K562 (cell line): Measurements from ENCODE around the gene DMWD. TPM values are rescaled to one million over a fixed set of nuclear protein-coding genes. Genes with fewer than 3 reads are reported as not detected.
A peak's percentile ranks its signal among the peaks of the same experiment; 100 is the strongest.

Experiments used
- ATAC-seq: fragments of 200-7000 bp; cut with Tn5 transposase; 3 replicates; pipeline ENCODE4 v1.9.1; 2020; ENCODE audit warnings: moderate library complexity
- BruUV-seq: library from RNA; stranded (reverse); fragments of 400-500 nt; replicated peaks from 2 replicates; lab custom pipeline; 2021; lab: Mats Ljungman, UMichigan
- CTCF ChIA-PET: fragments of 300-600 bp; formaldehyde crosslinking; extraction: SDS; loops from one replicate; lab custom pipeline; 2021; ENCODE audit warnings: low intra/inter-chr PET ratio; lab: Yijun Ruan, JAX
- POLR2A ChIA-PET: fragments of 300-600, 350-650 bp; sonication (Branson Sonifier 250); formaldehyde crosslinking; extraction: SDS; loops from one replicate; lab custom pipeline; 2021; ENCODE audit warnings: antibody characterized with exemption, inconsistent platforms; lab: Yijun Ruan, JAX
- DNase-seq, 4 experiments: peaks; one replicate each; pipeline versions ENCODE4 v3.0.0 to v3.0.0-alpha.2; 2011 to 2018; ENCODE audit warnings: low spot score in 3 of 4, mixed read lengths in 3 of 4; ENCODE audit errors: extremely low read depth in 1 of 4
- FAIRE-seq: peaks from 2 replicates; lab custom pipeline; 2011; peaks lifted over from hg19 to GRCh38; lab: Jason Lieb, UNC
- H2AFZ ChIP-seq: 2 replicates; pipeline ENCODE4 v1.6.0; 2011; ENCODE audit warnings: low read depth, low read length, control low read depth, inconsistent platforms
- H3K27ac ChIP-seq: fragments of 200-600 bp; 3 replicates; pipeline ENCODE4 v1.8.0; 2011; ENCODE audit warnings: low read depth, mild to moderate bottlenecking, control low read depth, inconsistent platforms, low read length, moderate library complexity, mixed read lengths; ENCODE audit errors: extremely low read depth
- H3K27me3 ChIP-seq, 2 experiments: fragments of 300-600 bp in 1 of 2; 2 replicates in 1 of 2; 3 replicates in 1 of 2; pipeline versions ENCODE4 v1.6.0 to v1.8.0; 2011; ENCODE audit warnings: inconsistent platforms in 2 of 2, low read length in 2 of 2, mild to moderate bottlenecking in 1 of 2, mixed read lengths in 1 of 2, moderate library complexity in 1 of 2; ENCODE audit not compliant: control insufficient read depth in 2 of 2, insufficient read depth in 2 of 2
- H3K36me3 ChIP-seq: fragments of 300-600 bp; 3 replicates; pipeline ENCODE4 v1.8.0; 2011; ENCODE audit warnings: mild to moderate bottlenecking, low read length, inconsistent platforms; ENCODE audit not compliant: control insufficient read depth, insufficient read depth
- H3K4me1 ChIP-seq, 2 experiments: fragments of 200-600 bp in 1 of 2; replicated peaks in 1 of 2; 2 replicates in 1 of 2; 3 replicates in 1 of 2; pipeline versions ENCODE4 v1.5.1 to v1.8.0; 2011; ENCODE audit warnings: inconsistent platforms in 2 of 2, low read length in 2 of 2, mild to moderate bottlenecking in 1 of 2, mixed read lengths in 1 of 2, moderate library complexity in 1 of 2; ENCODE audit not compliant: control insufficient read depth in 2 of 2, insufficient read depth in 2 of 2
- H3K4me2 ChIP-seq: 2 replicates; pipeline ENCODE4 v1.6.1; 2011; ENCODE audit warnings: low read length, control low read depth, inconsistent platforms, mixed read lengths; ENCODE audit not compliant: insufficient read depth
- H3K4me3 ChIP-seq: fragments of 200-600 bp; sonication (generic), shearing (Covaris generic); 2 replicates; pipeline ENCODE4 v1.5.1; 2016; ENCODE audit warnings: control low read depth, inconsistent platforms
- H3K79me2 ChIP-seq: fragments of 200-600 bp; 3 replicates; pipeline ENCODE4 v1.8.0; 2011; ENCODE audit warnings: low read length, inconsistent platforms; ENCODE audit not compliant: control insufficient read depth, insufficient read depth
- H3K9ac ChIP-seq, 2 experiments: 2 replicates each; pipeline versions ENCODE4 v1.6.0 to v1.6.1; 2011; ENCODE audit warnings: low read depth in 2 of 2, low read length in 2 of 2, control low read depth in 1 of 2, inconsistent platforms in 1 of 2, mild to moderate bottlenecking in 1 of 2, mixed read lengths in 1 of 2; ENCODE audit not compliant: insufficient read depth in 1 of 2
- H3K9me1 ChIP-seq: one replicate; pipeline ENCODE4 v1.6.0; 2011; ENCODE audit warnings: inconsistent platforms, mild to moderate bottlenecking, low read length, moderate library complexity; ENCODE audit not compliant: control insufficient read depth, insufficient read depth
- H3K9me3 ChIP-seq: replicated peaks from 2 replicates; pipeline ENCODE4 v1.5.1; 2011; ENCODE audit warnings: low read depth, low read length, inconsistent platforms; ENCODE audit not compliant: control insufficient read depth, insufficient read depth
- H4K20me1 ChIP-seq: replicated peaks from 2 replicates; pipeline ENCODE4 v1.6.1; 2011; ENCODE audit warnings: low read length, inconsistent platforms, mixed read lengths; ENCODE audit not compliant: control insufficient read depth, insufficient read depth
- CHCHD3 ChIP-seq: fragments of 250-450 bp; sonication (Bioruptor Pico); IDR thresholded peaks from 2 replicates; pipeline ENCODE4 v2.1.2; 2022; ENCODE audit warnings: mild to moderate bottlenecking
- FIP1L1 ChIP-seq: fragments of 200-400 bp; formaldehyde crosslinking; IDR thresholded peaks from 2 replicates; pipeline ENCODE4 v1.6.1; 2018; ENCODE audit warnings: mild to moderate bottlenecking, low read depth, low read length; ENCODE audit not compliant: poor library complexity, severe bottlenecking
- HDAC2 ChIP-seq: fragments of 450-650 bp; IDR thresholded peaks from 2 replicates; pipeline ENCODE4 v1.6.1; 2016; ENCODE audit warnings: mild to moderate bottlenecking
- HMGN3 ChIP-seq: IDR thresholded peaks from 2 replicates; pipeline ENCODE4 v1.6.1; 2011; ENCODE audit warnings: borderline replicate concordance, low read depth, mild to moderate bottlenecking, mixed read lengths, low read length; ENCODE audit not compliant: insufficient read length; ENCODE audit errors: extremely low read depth
- HNRNPL ChIP-seq: fragments of 200-400 bp; formaldehyde crosslinking; IDR thresholded peaks from 2 replicates; pipeline ENCODE4 v1.6.1; 2017; ENCODE audit warnings: low read depth, mild to moderate bottlenecking, low read length
- NFIC ChIP-seq: fragments of 450-650 bp; IDR thresholded peaks from 2 replicates; pipeline ENCODE4 v1.6.1; 2017; ENCODE audit warnings: mild to moderate bottlenecking, inconsistent platforms
- POLR2G ChIP-seq: fragments of 200-400 bp; formaldehyde crosslinking; IDR thresholded peaks from 2 replicates; pipeline ENCODE4 v1.6.1; 2017; ENCODE audit warnings: low read depth, mild to moderate bottlenecking, antibody characterized with exemption, low read length, moderate library complexity
- PTBP1 ChIP-seq: fragments of 200-400 bp; formaldehyde crosslinking; IDR thresholded peaks from 2 replicates; pipeline ENCODE4 v1.6.1; 2017; ENCODE audit warnings: low read depth, low read length
- RBFOX2 ChIP-seq: fragments of 200-400 bp; formaldehyde crosslinking; IDR thresholded peaks from 2 replicates; pipeline ENCODE4 v1.6.1; 2017; ENCODE audit warnings: low read depth, mild to moderate bottlenecking, low read length, moderate library complexity
- RBM22 ChIP-seq: fragments of 200-400 bp; formaldehyde crosslinking; IDR thresholded peaks from 2 replicates; pipeline ENCODE4 v1.6.1; 2018; ENCODE audit warnings: low read length, low read depth; ENCODE audit not compliant: poor library complexity, severe bottlenecking
- STAT5B ChIP-seq: fragments of 250-450 bp; sonication (Bioruptor Pico); IDR thresholded peaks from 2 replicates; pipeline ENCODE4 v1.8.0; 2021; ENCODE audit warnings: mild to moderate bottlenecking, inconsistent platforms
- ZBTB33 ChIP-seq: sonication (generic); formaldehyde crosslinking; IDR thresholded peaks from 2 replicates; pipeline ENCODE4 v1.8.1; 2023; ENCODE audit warnings: mild to moderate bottlenecking, missing genetic modification reagents
- WGBS: fragments of 100-300 bp; shearing (Covaris generic); methylation state at CpG from one replicate; pipeline ENCODE4 v1.1.6; 2016; ENCODE audit warnings: low coverage, mixed read lengths; ENCODE audit not compliant: insufficient coverage; ENCODE audit errors: missing lambda C conversion rate; 5-methylcytosine and 5-hydroxymethylcytosine counted together
- in situ Hi-C: fragments of 300-500 bp; cut with MboI; formaldehyde crosslinking; loops from 4 replicates; pipeline ENCODE4 v1.15.0; 2018; ENCODE audit warnings: inconsistent platforms, mixed read lengths
- intact Hi-C: fragments of 100-400 bp; cut with micrococcal nuclease; formaldehyde crosslinking; loops from 2 replicates; pipeline ENCODE4 v1.14.2; 2022
- polyA plus RNA-seq, 8 experiments: library from polyadenylated mRNA; depleted of rRNA in 4 of 8; stranded (reverse) in 5 of 8; unstranded in 3 of 8; fragments of >200 nt; fragmentation: Nextera tagmentation in 2 of 8; fragmentation: Illumina TruSeq in 1 of 8; extraction: Ambion mirVana in 2 of 8; extraction: Trizol in 1 of 8; gene quantifications; 2 replicates each; pipeline versions ENCODE4 v1.2.1 to v1.2.3, GENCODE V29; 2011 to 2014; ENCODE audit warnings: inconsistent platforms in 1 of 8, missing spikeins in 1 of 8
- total RNA-seq, 7 experiments: library from RNA; depleted of rRNA in 6 of 7; stranded (reverse); fragments of >200 nt in 6 of 7; fragmentation: Illumina TruSeq in 2 of 7; extraction: Trizol in 2 of 7; gene quantifications; 2 replicates each; pipeline versions ENCODE4 v1.2.1 to v1.2.3, GENCODE V29; 2011 to 2021; ENCODE audit warnings: low replicate concordance in 1 of 7
- TF ChIP-seq, protein P1 (sequence below): sonication (generic); formaldehyde crosslinking; IDR thresholded peaks from 2 replicates; pipeline ENCODE4 v1.8.0; 2022; ENCODE audit warnings: missing genetic modification reagents, mild to moderate bottlenecking, borderline replicate concordance

The DMWD gene
- total and polyA plus RNA-seq, 9 of the 15 experiments (the other 6 are each of a cell fraction or from before 2014, with no cell fraction given), result 4.7 to 54.6 (median 19.0) TPM

DNA sequence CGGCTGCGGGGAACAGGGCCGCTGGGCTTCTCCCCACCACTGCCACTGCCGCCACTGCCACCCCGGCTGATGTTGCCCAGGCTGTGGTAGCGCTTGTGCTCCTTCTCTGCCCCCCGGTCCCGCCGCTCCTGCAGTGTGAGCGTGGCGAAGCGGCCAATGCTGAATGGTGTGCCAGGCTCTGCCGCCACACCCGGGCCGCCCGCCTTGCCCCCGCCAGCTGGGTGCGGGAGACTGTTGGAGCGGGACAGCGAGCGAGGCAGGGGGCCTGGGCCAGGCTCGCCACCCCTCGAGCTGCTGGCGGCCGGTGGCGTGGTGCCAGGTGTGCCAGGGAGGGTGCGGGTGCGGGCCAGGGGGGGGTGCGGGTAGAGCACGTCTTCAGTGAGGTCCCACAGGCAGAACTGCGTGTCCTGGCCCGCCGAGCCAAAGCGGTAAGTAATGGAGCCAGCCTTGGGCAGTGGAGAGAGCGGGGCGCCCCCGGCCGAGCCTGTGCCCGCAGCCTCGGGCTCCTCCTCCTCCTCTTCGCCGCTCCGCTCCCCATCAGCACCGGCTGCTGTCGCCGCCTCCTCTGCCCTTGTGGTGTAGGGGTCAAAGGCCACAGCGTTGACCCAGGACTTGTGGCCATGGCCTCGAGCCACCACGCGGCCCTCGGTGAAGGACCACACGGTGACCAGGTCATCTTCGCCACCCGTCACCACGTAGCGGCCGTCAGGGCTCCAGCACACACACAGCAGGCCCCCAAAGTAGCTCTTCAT is 6.7 kb downstream of the DMWD start:
- no peaks in the 10 kb centered on the region for H3K9me3 ChIP-seq
- no peak overlapping the region for H3K4me3 ChIP-seq
- no peak for ATAC-seq
- peaks cover 3% of the 10 kb centered on the region; the same call in 1 of the 3 replicates for H3K79me2 ChIP-seq
- intact Hi-C loops, result no loop called here
- no peak overlapping the region; a peak in 1 of 4 replicates for H3K9ac ChIP-seq
- 88% methylated on average over 8 of the region's 57 CpGs for WGBS
- no peak overlapping the region for H3K27ac ChIP-seq
- POLR2A ChIA-PET, result interaction anchor here (1.3 to 7.7 kb wide), 3 partner anchors 12 to 34 kb away, joined by 3 to 70 read pairs (median 4); partner anchors contain the start of gene SIX5
- in situ Hi-C loops, result no loop called here
- no peak for FAIRE-seq
- no peak overlapping the region for H3K4me2 ChIP-seq
- no TSS peak for BruUV-seq
- H2AFZ ChIP-seq, result no peak overlapping the region
- DNase-seq, result no peak
- H3K9me1 ChIP-seq, result peaks cover 4% of the 10 kb centered on the region
- H3K27me3 ChIP-seq, result no peaks in the 10 kb centered on the region
- H3K4me1 ChIP-seq, result peaks cover 4 to 42% of the 10 kb centered on the region in 2 experiments; a peak in 3 of 5 replicates
- H3K36me3 ChIP-seq, result peaks cover 54% of the 10 kb centered on the region; the same call in 2 of the 3 replicates
- CTCF ChIA-PET, result no interaction called here
- H4K20me1 ChIP-seq, result no peaks in the 10 kb centered on the region
- TF ChIP-seq HDAC2 (no peak), PTBP1 (no peak), RBFOX2 (peak; percentile 41), STAT5B (CRISPR knock-in tag) (no peak), CHCHD3 (CRISPR knock-in tag) (no peak), HNRNPL (peak; percentile 91), NFIC (0 out of 2 replicates have a peak, but pooled peaks have one; percentile 17), RBM22 (peak; percentile 13), POLR2G (peak; percentile 46; the same call in 1 of the 2 replicates), ZBTB33 (peak; percentile 73), FIP1L1 (peak; percentile 25), HMGN3 (peak; percentile 13)
- TF ChIP-seq, protein P1, sequence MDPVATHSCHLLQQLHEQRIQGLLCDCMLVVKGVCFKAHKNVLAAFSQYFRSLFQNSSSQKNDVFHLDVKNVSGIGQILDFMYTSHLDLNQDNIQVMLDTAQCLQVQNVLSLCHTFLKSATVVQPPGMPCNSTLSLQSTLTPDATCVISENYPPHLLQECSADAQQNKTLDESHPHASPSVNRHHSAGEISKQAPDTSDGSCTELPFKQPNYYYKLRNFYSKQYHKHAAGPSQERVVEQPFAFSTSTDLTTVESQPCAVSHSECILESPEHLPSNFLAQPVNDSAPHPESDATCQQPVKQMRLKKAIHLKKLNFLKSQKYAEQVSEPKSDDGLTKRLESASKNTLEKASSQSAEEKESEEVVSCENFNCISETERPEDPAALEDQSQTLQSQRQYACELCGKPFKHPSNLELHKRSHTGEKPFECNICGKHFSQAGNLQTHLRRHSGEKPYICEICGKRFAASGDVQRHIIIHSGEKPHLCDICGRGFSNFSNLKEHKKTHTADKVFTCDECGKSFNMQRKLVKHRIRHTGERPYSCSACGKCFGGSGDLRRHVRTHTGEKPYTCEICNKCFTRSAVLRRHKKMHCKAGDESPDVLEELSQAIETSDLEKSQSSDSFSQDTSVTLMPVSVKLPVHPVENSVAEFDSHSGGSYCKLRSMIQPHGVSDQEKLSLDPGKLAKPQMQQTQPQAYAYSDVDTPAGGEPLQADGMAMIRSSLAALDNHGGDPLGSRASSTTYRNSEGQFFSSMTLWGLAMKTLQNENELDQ, result no peak
